GM12878 (cell line): Measurements from ENCODE around the gene INTU. TPM values are rescaled to one million over a fixed set of nuclear protein-coding genes. Genes with fewer than 3 reads are reported as not detected.

ENCODE experiments used
- ATAC-seq: fragments of 200-7000 bp; cut with Tn5 transposase; 3 replicates; pipeline ENCODE4 v1.9.1; 2020; ENCODE audit warnings: mild to moderate bottlenecking, moderate library complexity
- BruUV-seq: library from RNA; stranded (reverse); fragments of 400-500 nt; replicated peaks from 2 replicates; lab custom pipeline; 2021; lab: Mats Ljungman, UMichigan
- CTCF ChIA-PET: fragments of 300-600 bp; sonication (Branson Sonifier 250); formaldehyde crosslinking; extraction: SDS; loops from one replicate; lab custom pipeline; 2021; ENCODE audit warnings: inconsistent platforms; lab: Yijun Ruan, JAX
- POLR2A ChIA-PET: fragments of 350-600 bp; formaldehyde crosslinking; extraction: SDS; loops from one replicate; lab custom pipeline; 2021; ENCODE audit warnings: inconsistent platforms; lab: Charles Lee
- RAD21 ChIA-PET: fragments of 300-600 bp; sonication (Branson Sonifier 250); formaldehyde crosslinking; loops from one replicate; lab custom pipeline; 2023; ENCODE audit warnings: antibody characterized with exemption; ENCODE audit not compliant: unreplicated experiment; lab: Charles Lee
- SMC1A ChIA-PET: fragments of 300-600 bp; sonication (Branson Sonifier 250); formaldehyde crosslinking; loops from one replicate; lab custom pipeline; 2023; ENCODE audit not compliant: unreplicated experiment, uncharacterized antibody; lab: Charles Lee
- DNase-seq: peaks from one replicate; pipeline ENCODE4 v3.0.0-alpha.2; 2011; ENCODE audit warnings: low read depth, low spot score
- FAIRE-seq: peaks from 3 replicates; lab custom pipeline; 2011; peaks lifted over from hg19 to GRCh38; lab: Jason Lieb, UNC
- H2AFZ ChIP-seq: 2 replicates; pipeline ENCODE4 v1.6.0; 2011; ENCODE audit warnings: low read depth, low read length, control low read depth; ENCODE audit not compliant: control insufficient read depth
- H3K27ac ChIP-seq: 2 replicates; pipeline ENCODE4 v1.5.1; 2011; ENCODE audit warnings: control low read depth; ENCODE audit not compliant: control insufficient read depth, insufficient read depth
- H3K27me3 ChIP-seq, 2 experiments: replicated peaks in 1 of 2; 2 replicates each; pipeline versions ENCODE4 v1.6.0 to v1.6.1; 2011; ENCODE audit warnings: low read length in 1 of 2; ENCODE audit not compliant: control insufficient read depth in 2 of 2, insufficient read depth in 2 of 2
- H3K36me3 ChIP-seq, 2 experiments: 2 replicates each; pipeline ENCODE4 v1.5.1; 2011; ENCODE audit warnings: low read length in 1 of 2; ENCODE audit not compliant: control insufficient read depth in 2 of 2, insufficient read depth in 2 of 2
- H3K4me1 ChIP-seq: 2 replicates; pipeline ENCODE4 v1.6.1; 2011; ENCODE audit warnings: mild to moderate bottlenecking, low read length, moderate library complexity, mixed read lengths; ENCODE audit not compliant: control insufficient read depth, insufficient read depth
- H3K4me2 ChIP-seq: 2 replicates; pipeline ENCODE4 v1.6.0; 2011; ENCODE audit warnings: control low read depth; ENCODE audit not compliant: control insufficient read depth, insufficient read depth
- H3K4me3 ChIP-seq: fragments of 200-600 bp; sonication (generic); 2 replicates; pipeline ENCODE4 v1.5.1; 2016
- H3K79me2 ChIP-seq: 2 replicates; pipeline ENCODE4 v1.6.0; 2011; ENCODE audit warnings: low read length; ENCODE audit not compliant: control insufficient read depth, insufficient read depth
- H3K9ac ChIP-seq: 2 replicates; pipeline ENCODE4 v1.8.0; 2011; ENCODE audit warnings: low read length, control low read depth, mixed read lengths; ENCODE audit not compliant: control insufficient read depth, insufficient read depth
- H3K9me3 ChIP-seq: replicated peaks from 3 replicates; pipeline ENCODE4 v1.5.1; 2011; ENCODE audit warnings: mild to moderate bottlenecking, low read length; ENCODE audit not compliant: control insufficient read depth, insufficient read depth
- H4K20me1 ChIP-seq: 2 replicates; pipeline ENCODE4 v1.6.0; 2011; ENCODE audit not compliant: control insufficient read depth, insufficient read depth
- CBX5 ChIP-seq: sonication (generic); IDR thresholded peaks from 2 replicates; pipeline ENCODE4 v1.6.1; 2016; ENCODE audit warnings: low read depth, moderate library complexity, mild to moderate bottlenecking, inconsistent platforms
- KLF5 ChIP-seq: fragments of 450-650 bp; IDR thresholded peaks from 2 replicates; pipeline ENCODE4 v1.6.1; 2014; ENCODE audit warnings: mild to moderate bottlenecking; ENCODE audit not compliant: partially characterized antibody
- PAX8 ChIP-seq: fragments of 450-650 bp; IDR thresholded peaks from 2 replicates; pipeline ENCODE4 v1.6.1; 2017; ENCODE audit warnings: mild to moderate bottlenecking, moderate library complexity
- RB1 ChIP-seq: fragments of 450-650 bp; formaldehyde crosslinking; IDR thresholded peaks from 2 replicates; pipeline ENCODE4 v1.6.1; 2017; ENCODE audit warnings: mild to moderate bottlenecking, borderline replicate concordance
- RFX5 ChIP-seq: IDR thresholded peaks from 2 replicates; pipeline ENCODE4 v1.6.1; 2011; ENCODE audit warnings: low read depth, low read length, improper control_type of control experiment
- TCF3 ChIP-seq: IDR thresholded peaks from 2 replicates; pipeline ENCODE4 v1.6.1; 2012; ENCODE audit warnings: low read depth, mild to moderate bottlenecking, low read length, borderline replicate concordance; ENCODE audit not compliant: insufficient read depth
- ZNF274 ChIP-seq: IDR thresholded peaks from one replicate; pipeline ENCODE4 v1.8.0; 2011; ENCODE audit not compliant: insufficient read length, insufficient read depth
- WGBS: methylation state at CpG from one replicate; pipeline ENCODE4 v1.1.6; 2016; ENCODE audit warnings: low lambda C conversion rate; ENCODE audit not compliant: insufficient replicate concordance, insufficient coverage; ENCODE audit errors: missing lambda C conversion rate; 5-methylcytosine and 5-hydroxymethylcytosine counted together
- in situ Hi-C: fragments of 300-500 bp; cut with MboI; formaldehyde crosslinking; loops from 9 replicates; pipeline ENCODE4 v1.14.3; 2018; ENCODE audit warnings: mixed read lengths
- intact Hi-C: fragments of 100-400 bp; cut with micrococcal nuclease; formaldehyde crosslinking; loops from one replicate; pipeline ENCODE4 v1.14.2; 2022; ENCODE audit not compliant: unreplicated experiment
- polyA plus RNA-seq, 11 experiments: library from polyadenylated mRNA; depleted of rRNA in 4 of 11; unstranded in 6 of 11; stranded (reverse) in 5 of 11; fragments of >200 nt; fragmentation: Nextera tagmentation in 4 of 11; fragmentation: Illumina TruSeq in 1 of 11; extraction: Ambion mirVana in 4 of 11; extraction: Trizol in 1 of 11; gene quantifications; 1 replicate in 1 of 11; 2 replicates in 10 of 11; pipeline versions ENCODE4 v1.2.1 to v1.2.3, GENCODE V29; 2011 to 2016; ENCODE audit warnings: inconsistent platforms in 2 of 11, missing spikeins in 2 of 11, low read depth in 1 of 11
- total RNA-seq, 4 experiments: library from RNA; depleted of rRNA in 3 of 4; stranded (reverse); fragments of >200 nt in 3 of 4; fragmentation: Illumina TruSeq in 1 of 4; extraction: Trizol in 1 of 4; gene quantifications; 2 replicates each; pipeline versions ENCODE4 v1.2.1 to v1.2.3, GENCODE V29; 2013 to 2021
- TF ChIP-seq, protein P1 (sequence below): fragments of 450-650 bp; IDR thresholded peaks from 2 replicates; pipeline ENCODE4 v1.6.1; 2017; ENCODE audit warnings: mild to moderate bottlenecking

Gene INTU
- total and polyA plus RNA-seq, 10 of the 15 experiments (the other 5 are each of a cell fraction or from before 2014, with no cell fraction given) = under 0.01 to 0.15 (median 0.01) TPM; not detected in 4

- TF ChIP-seq RB1 (no peak), RFX5 (no peak), TCF3 (no peak), PAX8 (no peak), ZNF274 (no peak)
These were observed 115.1 kb downstream of the INTU start (continued) for GRCh38 chr4:127747883-127748282.

DNA sequence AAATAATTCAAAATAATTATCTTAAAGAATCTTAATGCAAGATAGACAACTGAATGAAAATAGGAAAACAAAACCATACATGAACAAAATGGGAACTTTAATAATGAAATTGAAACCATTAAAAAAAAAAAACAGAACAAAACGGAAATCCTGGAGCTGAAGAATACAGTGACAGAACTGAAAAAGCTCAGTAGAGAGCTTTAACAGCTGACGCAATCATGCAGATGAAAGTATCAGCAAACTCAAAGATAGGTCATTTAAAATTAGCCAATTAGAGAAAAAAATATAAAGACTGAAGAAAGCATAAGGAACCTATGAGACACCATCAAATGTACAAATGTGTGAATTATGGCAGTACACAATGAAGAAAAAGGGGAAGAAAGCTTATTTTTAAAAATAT, 116.2 kb downstream of the INTU start:
- peak; percentile 93; the same call in 1 of the 2 replicates for TF ChIP-seq CBX5
- no peak for TF ChIP-seq KLF5
- TF ChIP-seq, protein P1, sequence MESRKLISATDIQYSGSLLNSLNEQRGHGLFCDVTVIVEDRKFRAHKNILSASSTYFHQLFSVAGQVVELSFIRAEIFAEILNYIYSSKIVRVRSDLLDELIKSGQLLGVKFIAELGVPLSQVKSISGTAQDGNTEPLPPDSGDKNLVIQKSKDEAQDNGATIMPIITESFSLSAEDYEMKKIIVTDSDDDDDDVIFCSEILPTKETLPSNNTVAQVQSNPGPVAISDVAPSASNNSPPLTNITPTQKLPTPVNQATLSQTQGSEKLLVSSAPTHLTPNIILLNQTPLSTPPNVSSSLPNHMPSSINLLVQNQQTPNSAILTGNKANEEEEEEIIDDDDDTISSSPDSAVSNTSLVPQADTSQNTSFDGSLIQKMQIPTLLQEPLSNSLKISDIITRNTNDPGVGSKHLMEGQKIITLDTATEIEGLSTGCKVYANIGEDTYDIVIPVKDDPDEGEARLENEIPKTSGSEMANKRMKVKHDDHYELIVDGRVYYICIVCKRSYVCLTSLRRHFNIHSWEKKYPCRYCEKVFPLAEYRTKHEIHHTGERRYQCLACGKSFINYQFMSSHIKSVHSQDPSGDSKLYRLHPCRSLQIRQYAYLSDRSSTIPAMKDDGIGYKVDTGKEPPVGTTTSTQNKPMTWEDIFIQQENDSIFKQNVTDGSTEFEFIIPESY = peak; percentile 79; the same call in 1 of the 2 replicates
- POLR2A ChIA-PET = interaction anchor here (0.6 kb wide), 1 partner anchor 27 kb away, joined by 4 read pairs; no protein-coding TSS in a partner anchor
- BruUV-seq = no TSS peak
- RAD21 ChIA-PET = no interaction called here
- FAIRE-seq = no peak
- no peak for DNase-seq
- Histone ChIP-seq H3K4me1 (no peaks in the 10 kb centered on the region), H3K27ac (no peak overlapping the region), H3K4me3 (no peak overlapping the region), H3K36me3 (no peaks in the 10 kb centered on the region; a peak in 1 of 4 replicates), H2AFZ (no peak overlapping the region), H3K79me2 (no peaks in the 10 kb centered on the region), H3K27me3 (no peaks in the 10 kb centered on the region), H3K9me3 (peaks cover 8% of the 10 kb centered on the region), H3K9ac (no peak overlapping the region), H4K20me1 (no peaks in the 10 kb centered on the region), H3K4me2 (no peak overlapping the region)
- in situ Hi-C loops (no loop called here), intact Hi-C loops (no loop called here)
- WGBS = 50% methylated on average over 2 of the region's 2 CpGs
- CTCF ChIA-PET = interaction anchor here (1.1 kb wide), 1 partner anchor 105 kb away, joined by 6 read pairs; no protein-coding TSS in a partner anchor
- SMC1A ChIA-PET = interaction anchor here (1.8 kb wide), 1 partner anchor 16 kb away, joined by 7 read pairs; no protein-coding TSS in a partner anchor
- ATAC-seq = no peak
